ENCODE data around the gene TKTL1. TPM values are rescaled to one million over a fixed set of nuclear protein-coding genes. Genes with fewer than 3 reads are reported as not detected.

TKTL1 gene
- total RNA-seq, 6 donors from 2014 or later: 0.20 to 1.2 (median 0.24) TPM; not detected in 3

- 94% methylated on average over 33 of the region's 34 CpGs; no CpG with 5 or more reads in 1 of the 2 donors for WGBS, 2 donors
- Histone ChIP-seq H3K4me3 (no peak overlapping the region), H3K9me3 (no peaks in the 10 kb centered on the region), H3K36me3 (peaks cover 24 to 97% (median 80%) of the 10 kb centered on the region in 4 donors), H3K4me1 (peaks cover 0 to 21% (median 7%) of the 10 kb centered on the region in 4 donors), H3K27me3 (no peaks in the 10 kb centered on the region), H3K27ac (no peak overlapping the region)
- DNase-seq (peak in 1 of 2 donors; percentile 61), ATAC-seq (ENCODE audit: low FRiP score in 2 of 2) (no peak)
- no peak for TF ChIP-seq POLR2A (IDR thresholded peaks at IDR 0.05)
- no peak for TF ChIP-seq EP300 (IDR thresholded peaks at IDR 0.05)
- TF ChIP-seq, protein P1, sequence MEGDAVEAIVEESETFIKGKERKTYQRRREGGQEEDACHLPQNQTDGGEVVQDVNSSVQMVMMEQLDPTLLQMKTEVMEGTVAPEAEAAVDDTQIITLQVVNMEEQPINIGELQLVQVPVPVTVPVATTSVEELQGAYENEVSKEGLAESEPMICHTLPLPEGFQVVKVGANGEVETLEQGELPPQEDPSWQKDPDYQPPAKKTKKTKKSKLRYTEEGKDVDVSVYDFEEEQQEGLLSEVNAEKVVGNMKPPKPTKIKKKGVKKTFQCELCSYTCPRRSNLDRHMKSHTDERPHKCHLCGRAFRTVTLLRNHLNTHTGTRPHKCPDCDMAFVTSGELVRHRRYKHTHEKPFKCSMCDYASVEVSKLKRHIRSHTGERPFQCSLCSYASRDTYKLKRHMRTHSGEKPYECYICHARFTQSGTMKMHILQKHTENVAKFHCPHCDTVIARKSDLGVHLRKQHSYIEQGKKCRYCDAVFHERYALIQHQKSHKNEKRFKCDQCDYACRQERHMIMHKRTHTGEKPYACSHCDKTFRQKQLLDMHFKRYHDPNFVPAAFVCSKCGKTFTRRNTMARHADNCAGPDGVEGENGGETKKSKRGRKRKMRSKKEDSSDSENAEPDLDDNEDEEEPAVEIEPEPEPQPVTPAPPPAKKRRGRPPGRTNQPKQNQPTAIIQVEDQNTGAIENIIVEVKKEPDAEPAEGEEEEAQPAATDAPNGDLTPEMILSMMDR (IDR thresholded peaks at IDR 0.05): no peak
- no peak for TF ChIP-seq POLR2AphosphoS5 (IDR thresholded peaks at IDR 0.05)
Observed at GRCh38 chrX:154360155-154360713, 64.6 kb downstream of the TKTL1 start.

DNA sequence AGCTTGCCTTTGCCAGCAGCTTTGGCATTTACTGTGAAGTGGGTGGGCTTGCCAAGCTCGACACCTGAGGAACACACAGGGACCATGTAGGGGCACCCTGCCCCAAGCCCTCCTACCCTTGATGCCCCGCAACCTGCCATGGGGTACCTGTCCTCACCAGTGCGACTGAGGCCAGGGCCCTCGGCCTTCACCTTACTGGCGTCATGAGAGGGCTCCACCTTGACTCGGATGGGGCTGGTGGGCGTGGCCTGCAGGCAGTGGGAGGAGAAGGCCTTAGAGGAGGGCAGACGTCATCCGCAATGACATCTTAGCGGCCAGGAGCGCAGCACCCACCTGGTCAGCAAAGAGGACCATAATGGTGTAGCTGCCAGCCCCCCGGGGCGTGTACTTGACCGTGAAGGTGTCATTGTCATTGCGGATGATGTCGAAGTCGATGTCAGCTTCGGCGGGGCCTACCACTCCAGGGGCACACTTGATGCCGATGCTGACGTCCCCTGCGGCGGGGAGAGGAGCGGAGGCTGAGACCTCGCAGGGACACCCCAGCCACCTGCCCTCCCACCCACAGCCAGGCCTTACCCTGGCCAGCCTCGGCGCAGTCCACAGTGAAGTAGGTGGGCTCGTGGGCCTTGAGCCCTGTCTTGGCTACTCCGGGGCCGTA is 66.6 kb downstream of the TKTL1 start:
- DNase-seq: no peak
- no peak for ATAC-seq (ENCODE audit: low FRiP score in 2 of 2)
- Histone ChIP-seq H3K4me3 (no peak overlapping the region), H3K36me3 (peaks cover 21 to 97% (median 86%) of the 10 kb centered on the region in 4 donors), H3K4me1 (peaks cover 0 to 6% (median 2%) of the 10 kb centered on the region in 4 donors), H3K27me3 (no peaks in the 10 kb centered on the region), H3K9me3 (no peaks in the 10 kb centered on the region), H3K27ac (no peak overlapping the region)
- TF ChIP-seq POLR2AphosphoS5 (IDR thresholded peaks at IDR 0.05) (no peak), POLR2A (IDR thresholded peaks at IDR 0.05) (no peak), EP300 (IDR thresholded peaks at IDR 0.05) (no peak)
- TF ChIP-seq, protein P1 (IDR thresholded peaks at IDR 0.05): no peak
- WGBS, 2 donors: 92 to 100% methylated on average over 9 to 23 of the region's 30 CpGs

DNA sequence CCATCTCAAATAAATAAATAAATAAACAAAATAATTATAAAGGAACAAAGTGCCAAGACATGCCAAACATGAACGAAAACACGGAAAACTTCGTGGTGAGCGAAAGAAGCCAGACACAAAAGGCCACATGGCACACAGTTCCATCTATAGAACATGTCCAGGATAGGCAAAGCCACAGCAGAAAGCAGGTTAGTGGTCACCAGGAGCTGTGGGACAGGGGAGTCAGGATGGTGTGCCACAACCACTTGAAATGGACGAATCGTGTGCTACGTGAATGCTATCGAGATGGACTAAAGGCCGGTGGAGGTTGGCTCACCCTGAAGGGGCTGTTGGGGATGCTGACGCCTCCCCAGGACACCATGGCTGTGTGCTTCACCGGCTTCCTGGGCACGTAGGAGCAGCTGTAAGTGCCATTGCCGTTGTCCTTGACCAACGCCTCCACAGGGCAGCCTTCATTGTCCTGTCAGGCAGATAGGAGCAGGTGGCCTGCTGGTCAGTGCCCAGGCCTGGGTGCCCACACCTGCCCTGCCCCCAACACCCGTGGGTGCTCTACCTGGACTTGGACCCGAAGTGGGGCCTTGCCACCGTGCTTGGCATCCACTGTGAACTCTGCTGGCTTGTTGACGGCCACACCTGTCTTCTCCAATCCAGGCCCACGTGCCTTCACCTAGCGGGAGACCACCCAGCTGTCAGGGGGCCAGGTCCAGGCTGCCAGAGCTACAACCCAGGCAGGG is 68.3 kb downstream of the TKTL1 start:
- peaks cover 14 to 20% (median 15%) of the 10 kb centered on the region in 4 donors for H3K4me1 ChIP-seq
- no peak overlapping the region for H3K4me3 ChIP-seq
- H3K9me3 ChIP-seq: no peaks in the 10 kb centered on the region
- DNase-seq (peak in 1 of 2 donors; percentile 38), ATAC-seq (ENCODE audit: low FRiP score in 2 of 2) (no peak)
- H3K36me3 ChIP-seq: peaks cover 16 to 87% (median 77%) of the 10 kb centered on the region in 4 donors
- H3K27me3 ChIP-seq: no peaks in the 10 kb centered on the region
- TF ChIP-seq POLR2A (IDR thresholded peaks at IDR 0.05) (no peak), EP300 (IDR thresholded peaks at IDR 0.05) (no peak), POLR2AphosphoS5 (IDR thresholded peaks at IDR 0.05) (no peak)
- TF ChIP-seq, protein P1 (IDR thresholded peaks at IDR 0.05): no peak
- WGBS, 2 donors: 92 to 96% methylated on average over 4 to 18 of the region's 20 CpGs
- no peak overlapping the region for H3K27ac ChIP-seq

- 85 to 100% methylated on average over 2 to 20 of the region's 20 CpGs for WGBS, 2 donors
- peaks cover 0 to under 1% (median 0%) of the 10 kb centered on the region in 4 donors for H3K9me3 ChIP-seq
- peak in 1 of 2 donors; percentile 54 for DNase-seq
- peaks cover 8 to 75% (median 65%) of the 10 kb centered on the region in 4 donors for H3K36me3 ChIP-seq
- H3K27ac ChIP-seq: peak overlapping the region in 2 of 4 donors; percentile 6 to 27
- no peak for TF ChIP-seq EP300 (IDR thresholded peaks at IDR 0.05)
- ATAC-seq (ENCODE audit: low FRiP score in 2 of 2): no peak
- H3K27me3 ChIP-seq: no peaks in the 10 kb centered on the region
- H3K4me3 ChIP-seq: no peak overlapping the region
- peaks cover 14 to 31% (median 15%) of the 10 kb centered on the region in 4 donors for H3K4me1 ChIP-seq
Observed at GRCh38 chrX:154365052-154365600, 69.5 kb downstream of the TKTL1 start.
